Fibroblast of lung (primary cell): ENCODE data around the gene GMPPB. TPM values are rescaled to one million over a fixed set of nuclear protein-coding genes. Genes with fewer than 3 reads are reported as not detected.

Experiments
- polyA plus RNA-seq, 2 donors: library from polyadenylated mRNA; depleted of rRNA in 1 of 2; stranded (reverse) in 1 of 2; unstranded in 1 of 2; fragments of >200 nt; gene quantifications; 2 replicates each; pipeline ENCODE4 v1.2.1, GENCODE V29; 2011 to 2012; ENCODE audit warnings: missing spikeins in 1 of 2
- total RNA-seq: library from RNA; depleted of rRNA; stranded (reverse); fragments of >200 nt; gene quantifications from 2 replicates; pipeline ENCODE4 v1.2.1, GENCODE V29; 2014

The GMPPB gene
- total and polyA plus RNA-seq, 2 donors (not counting 1 experiment from before 2014, with no cell fraction given): 13.7 to 14.4 TPM

Other genes starting within 250 kb of the GMPPB start
- under 0.01 TPM in 2 replicates for gene BSN, start 169.5 kb downstream of the GMPPB start, total RNA-seq
- 0.01 TPM in 2 replicates for gene BSN, start 169.5 kb downstream of the GMPPB start, polyA plus RNA-seq
- gene APEH, start 49.6 kb downstream of the GMPPB start, total RNA-seq: 110 and 137 TPM in 2 replicates
- gene APEH, start 49.6 kb downstream of the GMPPB start, polyA plus RNA-seq: 52.6 and 75.7 TPM in 2 replicates
- gene MST1, start 34.5 kb downstream of the GMPPB start, total RNA-seq: 5.1 and 6.6 TPM in 2 replicates
- 3.5 and 4.0 TPM in 2 replicates for gene MST1, start 34.5 kb downstream of the GMPPB start, polyA plus RNA-seq
- gene RNF123, start 34.4 kb downstream of the GMPPB start, total RNA-seq: 19.5 and 27.1 TPM in 2 replicates
- gene RNF123, start 34.4 kb downstream of the GMPPB start, polyA plus RNA-seq: 16.5 and 21.8 TPM in 2 replicates
- gene AMIGO3, start 4.3 kb downstream of the GMPPB start, total RNA-seq: under 0.01 and 0.33 TPM in 2 replicates
- 0.17 TPM in 1 of 2 replicates, not detected in the other for gene AMIGO3, start 4.3 kb downstream of the GMPPB start, polyA plus RNA-seq
- 28.8 and 30.2 TPM in 2 replicates for gene IP6K1, start 62.6 kb upstream of the GMPPB start, total RNA-seq
- 38.8 and 45.4 TPM in 2 replicates for gene IP6K1, start 62.6 kb upstream of the GMPPB start, polyA plus RNA-seq
- under 0.01 TPM in 1 of 2 replicates, not detected in the other for gene CDHR4, start 75.9 kb upstream of the GMPPB start, total RNA-seq
- not detected in 2 replicates for gene CDHR4, start 75.9 kb upstream of the GMPPB start, polyA plus RNA-seq
- gene INKA1, start 79.3 kb upstream of the GMPPB start, total RNA-seq: 3.3 and 7.3 TPM in 2 replicates
- gene INKA1, start 79.3 kb upstream of the GMPPB start, polyA plus RNA-seq: 2.9 and 6.5 TPM in 2 replicates
- gene UBA7, start 90.0 kb upstream of the GMPPB start, total RNA-seq: 50.1 and 57.1 TPM in 2 replicates
- gene UBA7, start 90.0 kb upstream of the GMPPB start, polyA plus RNA-seq: 22.8 and 33.7 TPM in 2 replicates
- gene TRAIP, start 132.6 kb upstream of the GMPPB start, total RNA-seq: 0.77 and 2.0 TPM in 2 replicates
- gene TRAIP, start 132.6 kb upstream of the GMPPB start, polyA plus RNA-seq: 2.5 and 7.0 TPM in 2 replicates
- not detected in 2 replicates for gene CAMKV, start 146.0 kb upstream of the GMPPB start, total RNA-seq
- gene CAMKV, start 146.0 kb upstream of the GMPPB start, polyA plus RNA-seq: 0.06 TPM in 1 of 2 replicates, not detected in the other
- 1.5 and 3.0 TPM in 2 replicates for gene MST1R, start 179.9 kb upstream of the GMPPB start, total RNA-seq
- 0.52 and 1.2 TPM in 2 replicates for gene MST1R, start 179.9 kb upstream of the GMPPB start, polyA plus RNA-seq
- gene MON1A, start 205.9 kb upstream of the GMPPB start, total RNA-seq: 11.8 and 12.2 TPM in 2 replicates
- gene MON1A, start 205.9 kb upstream of the GMPPB start, polyA plus RNA-seq: 6.7 and 9.3 TPM in 2 replicates
- 41.3 and 46.1 TPM in 2 replicates for gene RBM6, start 216.2 kb upstream of the GMPPB start, total RNA-seq
- gene RBM6, start 216.2 kb upstream of the GMPPB start, polyA plus RNA-seq: 36.3 and 40.1 TPM in 2 replicates